Cerebellar nuclear complex (tissue), 1 donor: ENCODE measurements around the gene TEAD1.

ENCODE experiments used
- DNase-seq, 2 experiments: peaks; one replicate each; lab custom pipeline; 2025; lab: John Stamatoyannopoulos, UW

Gene TEAD1

DNA sequence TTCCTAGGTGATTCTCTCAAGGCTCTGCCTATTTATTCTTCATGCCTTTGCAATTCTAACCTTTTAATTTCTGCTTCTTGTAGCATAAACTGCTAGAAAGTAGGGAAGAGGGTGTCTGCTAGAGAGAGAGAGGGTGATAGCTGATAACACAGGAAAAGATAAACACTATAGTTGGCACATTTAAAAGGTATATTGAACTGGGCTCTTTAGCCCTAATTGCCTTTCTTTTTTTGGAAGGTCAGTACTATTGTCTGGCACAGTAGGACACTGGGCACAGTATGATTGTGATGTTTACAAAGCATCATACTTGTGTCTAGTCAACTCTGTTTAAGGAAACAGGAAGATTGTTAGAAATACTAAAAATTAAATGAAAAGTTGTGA is 33.3 kb downstream of the TEAD1 start:
- no peak for DNase-seq

DNA sequence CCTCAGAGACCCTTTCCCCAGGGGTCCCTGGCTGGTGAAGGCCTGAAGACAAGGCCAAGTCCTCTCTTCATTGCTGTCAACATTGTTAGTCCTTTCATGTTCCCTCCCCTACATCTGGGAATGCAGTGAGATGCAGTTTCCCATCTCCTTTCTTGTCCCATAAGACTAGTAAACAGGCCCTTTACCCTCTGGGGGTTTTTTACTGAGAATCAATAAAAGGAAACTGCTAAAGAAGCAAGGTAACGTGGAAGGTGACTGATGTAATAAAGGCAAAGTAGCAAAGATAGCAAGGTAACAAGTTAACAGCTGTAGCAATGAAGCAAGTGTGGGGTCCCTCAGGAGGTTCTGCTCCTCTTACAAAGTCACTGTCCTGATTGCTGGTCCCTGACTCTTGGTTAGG is 37.3 kb downstream of the TEAD1 start:
- DNase-seq, result no peak

DNA sequence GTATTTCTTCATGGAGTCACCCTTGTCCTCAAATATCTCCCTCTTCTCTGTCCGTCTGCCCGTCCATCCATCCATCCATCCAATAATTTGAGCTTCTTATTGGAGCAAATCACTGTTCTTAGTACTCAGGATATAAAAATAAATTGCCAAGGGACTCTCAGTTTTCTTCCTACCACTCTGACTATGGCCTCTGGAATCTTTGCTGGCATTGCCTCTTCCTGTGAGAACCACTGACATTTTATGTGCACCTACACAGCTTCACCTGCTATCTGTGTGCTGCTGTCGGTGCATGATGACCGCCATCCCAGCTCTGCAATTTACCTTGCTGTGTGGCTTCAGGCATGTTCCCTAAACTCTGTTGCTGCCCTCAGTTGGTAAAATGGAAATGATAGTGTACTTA is 37.9 kb downstream of the TEAD1 start:
- no peak for DNase-seq

DNA sequence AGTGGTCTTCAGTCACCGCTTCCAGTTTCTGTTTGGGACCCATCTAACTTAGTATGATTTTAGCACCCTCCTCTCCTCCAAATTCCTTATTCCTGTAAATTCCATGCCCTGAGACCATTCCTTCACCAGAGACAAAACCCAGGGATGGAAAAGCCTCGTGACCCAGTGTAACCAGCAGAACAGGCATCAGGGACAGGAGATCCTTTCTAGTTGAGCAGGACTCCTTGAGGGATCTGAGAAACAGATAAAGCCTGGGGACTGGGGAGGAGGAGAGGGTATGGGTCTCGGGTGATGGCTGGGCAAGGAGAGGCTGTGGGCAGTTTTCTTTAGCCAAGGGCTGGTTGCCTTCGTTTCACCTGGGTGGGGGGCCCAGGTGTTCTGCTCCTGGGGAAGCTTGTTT is 40.9 kb downstream of the TEAD1 start:
- DNase-seq, result no peak

DNA sequence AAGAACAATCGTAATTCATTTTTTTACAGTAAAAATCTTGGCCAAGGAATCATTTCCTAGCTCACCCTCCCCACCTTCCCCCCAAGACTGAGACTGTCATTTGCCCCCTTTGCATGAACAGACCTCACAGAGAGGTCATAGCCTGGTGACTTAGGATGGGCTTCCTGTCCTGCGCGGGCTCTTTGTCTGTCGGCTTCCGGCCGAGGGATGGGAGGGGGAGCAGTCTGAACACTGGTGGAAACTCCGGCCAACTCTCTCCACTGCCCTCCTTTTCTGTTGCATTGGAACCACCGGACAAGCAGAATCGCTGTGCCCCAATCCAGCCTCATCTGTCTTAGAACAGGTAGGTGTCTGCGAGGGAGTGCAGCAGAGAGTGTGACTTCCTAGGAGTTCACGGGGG is 41.7 kb downstream of the TEAD1 start:
- no peak for DNase-seq

DNA sequence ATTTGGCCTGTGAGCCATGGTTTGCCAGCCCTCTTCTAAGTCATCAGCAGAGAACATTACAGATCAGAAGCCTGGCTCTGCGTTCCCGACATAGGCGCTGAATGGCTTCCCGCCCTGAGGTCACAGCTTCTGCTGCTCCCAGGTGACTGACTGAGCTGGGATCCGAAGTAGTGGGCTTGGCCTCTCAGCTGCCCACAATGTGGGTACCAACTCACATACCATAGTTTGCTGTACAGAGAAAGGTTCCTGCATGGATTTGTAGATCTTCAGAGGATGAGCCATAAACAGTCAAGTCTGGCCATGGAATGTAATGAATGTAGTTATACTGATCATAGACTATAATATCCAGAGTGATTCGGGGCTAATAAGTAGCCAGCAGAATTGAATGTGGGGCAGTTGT is 42.6 kb downstream of the TEAD1 start:
- no peak for DNase-seq

DNA sequence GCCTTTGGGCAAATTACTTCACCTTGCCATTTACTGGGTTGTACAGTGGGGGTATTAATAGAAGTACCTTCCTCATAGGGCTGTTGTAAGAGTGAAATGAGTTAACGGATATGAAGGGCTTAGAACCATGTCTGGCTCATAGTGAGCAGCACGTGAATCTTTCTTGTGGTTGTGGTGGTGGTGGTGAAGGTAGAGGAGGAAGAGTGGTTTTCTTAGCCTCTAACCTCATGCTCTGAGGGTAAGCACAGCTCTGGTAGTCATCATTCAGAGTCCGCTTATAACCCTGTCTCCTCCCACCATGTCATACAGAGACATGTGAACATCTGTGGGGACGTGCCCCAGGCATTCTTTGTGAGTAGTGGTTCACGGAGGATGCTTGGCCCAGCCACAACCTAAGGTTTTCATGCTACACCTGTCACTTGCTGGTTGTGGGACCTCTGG is 43.6 kb downstream of the TEAD1 start:
- DNase-seq, result no peak

DNA sequence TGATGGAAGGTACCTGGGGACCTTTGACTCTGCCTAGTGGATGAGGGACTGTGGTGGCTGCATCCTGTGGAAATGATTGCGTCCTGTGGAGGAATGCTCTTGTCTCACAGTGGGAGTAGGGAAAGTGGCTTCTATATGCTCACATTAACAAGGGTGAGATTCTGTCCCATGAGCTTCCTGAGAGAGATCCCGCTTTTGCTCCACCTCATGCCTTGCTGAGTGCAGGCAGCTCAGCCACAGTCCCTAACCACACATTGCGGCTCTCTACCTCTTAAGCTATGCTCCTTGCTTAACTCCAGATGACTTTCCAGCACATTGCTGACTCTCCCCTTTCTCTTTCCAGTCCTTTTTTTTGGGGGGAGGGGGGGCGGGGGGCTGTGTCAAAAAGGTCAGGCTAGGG is 45.0 kb downstream of the TEAD1 start:
- no peak for DNase-seq

DNA sequence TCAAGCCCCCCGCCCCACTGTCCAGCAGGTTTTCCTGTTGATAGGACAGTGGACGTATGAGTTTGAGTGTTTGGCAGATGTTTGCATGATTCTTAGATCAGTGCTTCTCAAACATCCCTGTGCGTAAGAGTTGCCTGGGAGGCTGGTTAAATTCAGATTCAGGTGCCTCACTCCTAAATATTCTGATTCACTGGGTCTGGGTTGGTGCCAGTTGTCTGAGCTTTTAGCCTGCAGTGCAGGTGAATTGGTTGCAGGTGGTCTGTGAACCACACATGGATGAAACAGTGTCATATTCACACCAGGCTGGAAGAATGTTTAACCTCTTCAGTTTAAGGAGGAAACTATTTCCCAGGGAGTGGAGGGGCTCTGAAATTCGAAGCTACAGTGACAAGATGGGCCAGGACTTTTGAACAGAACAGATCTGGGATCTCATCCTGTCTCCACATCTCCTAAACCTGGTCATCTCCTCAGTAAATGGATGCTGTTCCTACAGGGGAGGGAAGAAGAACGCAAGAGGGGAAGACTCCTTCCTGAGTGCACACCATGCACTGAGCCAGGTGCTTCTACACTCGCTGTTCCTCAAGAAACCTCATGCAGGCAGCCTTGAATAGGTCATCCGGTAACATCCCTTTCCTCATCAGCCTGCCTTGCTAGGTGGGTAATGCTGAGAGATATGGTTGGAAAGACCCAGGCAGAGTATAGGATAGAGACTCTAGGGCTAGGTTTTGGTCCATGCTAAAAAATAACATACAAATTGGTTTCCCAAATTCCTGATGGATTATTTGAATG is 47.8 kb downstream of the TEAD1 start:
- DNase-seq, result no peak

DNA sequence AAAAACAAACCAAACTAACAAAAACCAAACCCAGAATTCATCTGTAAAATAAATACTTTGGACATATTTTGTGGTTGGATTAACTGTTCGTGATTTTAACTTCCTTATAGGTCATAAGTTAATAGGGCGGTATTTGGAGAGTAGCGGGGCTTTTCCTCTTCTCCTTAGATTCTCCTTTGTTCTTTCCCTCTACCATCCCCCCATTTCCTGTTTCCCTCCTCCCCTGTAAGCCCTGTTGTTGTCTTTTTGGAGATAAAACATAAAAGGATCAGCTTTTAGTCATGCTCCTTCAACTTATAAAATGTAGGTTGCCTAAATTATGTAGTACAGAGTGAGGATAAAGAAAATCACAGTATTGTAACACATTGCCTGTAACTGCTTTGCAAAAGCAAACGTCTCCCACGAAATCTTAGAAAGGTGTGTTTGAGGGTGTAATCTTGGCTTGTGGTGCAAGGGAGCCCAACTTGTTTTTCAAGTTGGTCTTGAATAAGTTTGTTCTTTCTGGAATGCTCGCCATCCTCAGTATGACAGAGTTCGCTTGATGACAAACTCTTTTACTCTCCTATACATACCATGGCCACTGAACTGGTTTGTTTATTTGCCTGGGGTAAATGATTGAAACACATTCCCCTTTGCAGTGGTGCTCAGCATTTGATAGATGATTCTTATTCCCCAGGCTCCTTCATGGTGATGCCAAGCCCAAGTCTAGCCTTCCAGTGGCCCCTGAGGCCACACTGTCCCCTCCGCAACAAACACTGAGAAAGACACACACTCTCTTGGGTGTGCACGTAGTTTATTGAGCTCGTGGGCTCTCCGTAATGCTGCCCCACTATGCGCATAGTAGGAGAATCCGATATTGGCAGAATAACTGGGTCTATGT is 49.4 kb downstream of the TEAD1 start:
- no peak for DNase-seq

DNA sequence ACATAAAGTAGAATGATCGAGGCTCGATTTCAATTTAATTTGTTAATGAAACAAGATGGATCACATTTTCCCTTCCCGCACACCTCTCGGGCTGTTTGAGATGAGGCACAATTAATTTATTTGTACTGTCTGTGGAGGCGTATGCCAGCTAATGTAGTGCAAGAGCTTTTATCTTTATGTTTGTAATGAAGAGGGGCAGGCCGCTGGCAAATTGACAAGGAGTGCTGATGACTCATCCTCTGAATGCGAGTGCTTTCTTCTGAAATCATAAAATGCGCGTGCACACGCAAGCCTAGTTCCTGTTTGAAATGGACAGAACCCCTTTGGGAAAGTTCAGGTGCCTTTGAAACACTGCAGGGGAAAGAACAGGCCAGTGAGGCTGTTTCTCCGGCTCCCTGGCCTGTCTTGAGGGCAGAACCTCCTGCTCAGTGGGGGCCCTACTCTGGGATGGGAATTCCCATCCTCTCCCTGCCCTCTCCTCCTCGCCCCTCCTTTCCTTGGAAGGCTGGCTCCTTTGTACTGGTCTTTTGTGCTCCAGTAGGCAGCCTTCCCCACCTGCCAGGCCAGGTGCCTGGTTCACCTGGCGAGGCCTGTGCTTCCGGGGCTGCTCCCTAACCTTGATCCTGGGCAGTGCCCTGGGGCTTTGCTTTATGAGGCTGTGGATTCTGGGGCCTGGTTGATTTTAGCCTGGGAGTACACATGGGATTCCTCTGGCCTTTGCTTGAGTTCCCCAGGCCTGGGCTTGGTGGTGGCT is 50.3 kb downstream of the TEAD1 start:
- DNase-seq, result no peak

DNA sequence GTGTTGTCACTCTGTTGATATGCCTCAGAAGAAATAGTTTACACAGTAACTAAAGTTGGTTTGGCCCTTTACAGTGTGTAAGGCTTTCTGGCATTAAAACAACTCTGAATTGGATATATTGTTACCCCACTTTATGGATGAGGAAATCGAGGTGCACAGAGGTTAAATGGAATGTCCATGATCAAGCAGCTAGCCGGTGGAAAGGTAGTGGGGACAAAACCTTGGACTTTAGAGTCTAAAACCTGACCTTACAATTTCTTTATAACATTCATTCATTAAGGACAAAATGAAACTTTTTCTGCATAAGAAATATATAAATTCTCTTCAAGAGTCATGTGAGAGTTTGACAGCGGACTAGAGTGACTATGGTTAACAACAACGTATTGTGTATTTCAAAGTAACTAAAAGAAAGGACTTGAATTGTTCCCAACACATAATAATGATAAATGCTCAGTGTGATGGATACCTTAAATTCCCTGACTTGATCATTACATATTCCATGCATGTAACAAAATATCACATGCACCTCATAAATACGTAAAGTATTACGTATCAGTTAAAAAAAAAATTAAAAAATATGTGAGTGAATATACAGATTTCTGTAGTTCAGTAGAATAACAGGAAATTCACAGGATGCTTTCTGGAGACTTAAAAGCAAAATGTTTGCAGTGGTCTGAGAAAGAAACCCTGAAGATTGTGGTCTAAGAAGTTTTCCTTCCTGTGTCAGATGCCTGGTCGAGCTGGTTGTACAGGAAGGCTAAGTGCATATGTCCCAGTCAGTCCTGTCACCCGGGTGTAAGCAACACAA is 51.0 kb downstream of the TEAD1 start:
- no peak for DNase-seq

DNA sequence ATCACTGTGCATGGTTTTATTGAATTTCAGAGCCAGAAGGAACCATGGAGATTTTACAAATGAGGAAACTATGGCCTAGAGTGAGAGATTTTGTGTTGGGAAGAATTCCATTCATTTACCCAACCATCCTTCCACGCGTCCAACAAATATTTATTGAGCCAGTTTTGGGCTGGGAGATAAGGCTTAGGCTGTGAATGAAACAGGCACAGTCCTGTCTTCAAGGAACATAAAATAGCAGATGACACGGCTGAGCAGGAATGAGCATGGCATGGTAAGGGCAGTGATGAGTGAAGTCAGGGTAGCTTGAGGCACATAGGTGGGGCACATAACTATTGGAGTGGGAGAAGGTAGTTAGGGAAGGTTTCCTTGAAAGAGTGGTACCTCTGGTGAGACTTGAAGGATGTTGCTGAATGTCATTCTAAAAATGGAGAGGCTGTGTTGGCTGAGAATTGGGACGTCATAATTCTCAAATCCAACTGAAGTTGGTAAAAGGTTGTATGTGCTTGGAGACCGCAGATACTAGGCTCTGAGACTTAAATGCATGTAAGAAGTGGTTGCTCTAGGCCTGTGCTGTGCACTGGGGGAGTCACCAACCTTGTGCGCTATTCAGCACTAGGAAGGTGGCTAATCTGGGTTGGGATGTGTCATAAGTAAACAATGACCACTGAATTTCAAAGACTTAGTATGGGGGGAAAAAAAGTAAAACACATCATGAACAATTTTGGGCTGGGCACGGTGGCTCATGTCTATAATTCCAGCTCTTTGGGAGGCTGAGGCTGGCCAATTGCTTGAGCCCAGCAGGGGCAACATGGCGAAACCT is 51.9 kb downstream of the TEAD1 start:
- DNase-seq, result no peak

DNA sequence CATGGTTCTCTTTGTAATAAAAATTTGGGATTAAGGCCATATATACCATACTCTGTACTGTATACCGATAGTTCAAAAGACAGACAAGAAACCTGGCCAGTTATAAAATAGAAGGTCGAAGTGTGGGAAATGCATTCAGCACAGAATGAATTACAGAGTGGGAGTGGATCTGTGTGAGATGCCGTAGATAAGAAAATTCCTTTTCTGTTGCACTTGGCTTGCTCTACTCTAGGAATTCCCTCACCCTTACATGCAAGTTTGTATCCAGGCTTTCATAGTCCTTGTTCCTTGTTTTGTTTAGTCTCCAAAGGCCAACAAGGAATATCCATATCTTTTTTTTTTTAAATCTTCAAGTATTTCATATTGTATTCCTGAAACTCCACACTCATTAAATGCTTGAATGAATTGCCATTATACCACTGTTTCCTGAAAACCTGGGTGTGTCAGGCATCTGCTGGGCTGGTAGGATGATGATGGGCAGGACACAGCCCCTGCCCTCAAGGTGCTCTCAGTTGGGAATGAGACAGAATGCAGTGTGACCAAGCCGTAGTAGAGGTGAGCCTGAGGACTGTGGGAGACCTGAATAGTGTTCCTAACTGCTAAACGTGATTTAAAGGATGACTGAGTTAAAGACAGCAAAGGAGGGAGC is 53.5 kb downstream of the TEAD1 start:
- DNase-seq, result no peak

DNA sequence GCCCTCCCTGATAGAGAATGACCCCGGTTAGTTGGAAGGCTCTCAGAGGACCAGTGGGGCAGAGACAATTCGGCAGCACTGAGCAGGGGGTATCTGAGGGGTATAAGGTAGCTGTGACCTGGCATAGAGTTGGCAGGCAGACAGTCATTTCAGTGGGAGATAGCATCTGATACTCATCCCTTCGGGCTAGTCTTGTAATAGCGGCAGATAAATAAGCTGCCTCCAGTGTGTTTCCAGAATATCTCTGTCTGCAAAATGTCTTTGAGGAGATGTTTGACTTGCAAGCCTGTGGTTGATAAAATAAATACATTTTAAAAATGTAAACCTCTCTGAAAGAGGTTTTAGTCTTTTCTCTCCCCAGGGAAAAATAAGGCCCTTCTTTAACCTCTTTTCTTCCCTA is 54.2 kb downstream of the TEAD1 start:
- DNase-seq, result no peak

DNA sequence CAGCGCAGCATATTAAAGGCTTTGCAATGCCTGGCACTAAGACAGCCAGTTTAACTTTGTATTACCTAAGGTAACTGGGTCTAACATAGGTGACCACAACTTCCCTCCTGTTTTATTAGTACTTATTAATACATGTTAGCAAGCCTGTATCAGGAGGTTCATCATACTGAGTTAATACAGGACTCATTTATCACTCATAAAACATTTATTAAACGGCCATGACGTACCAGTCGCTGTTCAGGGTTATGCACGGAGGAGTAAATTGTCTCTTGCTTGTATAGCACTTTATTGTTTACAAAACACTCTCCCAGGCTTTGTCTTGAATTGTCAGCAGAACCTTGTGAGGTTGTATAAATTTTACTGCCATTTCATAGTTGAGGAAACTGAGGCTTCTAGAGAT is 55.7 kb downstream of the TEAD1 start:
- no peak for DNase-seq

DNA sequence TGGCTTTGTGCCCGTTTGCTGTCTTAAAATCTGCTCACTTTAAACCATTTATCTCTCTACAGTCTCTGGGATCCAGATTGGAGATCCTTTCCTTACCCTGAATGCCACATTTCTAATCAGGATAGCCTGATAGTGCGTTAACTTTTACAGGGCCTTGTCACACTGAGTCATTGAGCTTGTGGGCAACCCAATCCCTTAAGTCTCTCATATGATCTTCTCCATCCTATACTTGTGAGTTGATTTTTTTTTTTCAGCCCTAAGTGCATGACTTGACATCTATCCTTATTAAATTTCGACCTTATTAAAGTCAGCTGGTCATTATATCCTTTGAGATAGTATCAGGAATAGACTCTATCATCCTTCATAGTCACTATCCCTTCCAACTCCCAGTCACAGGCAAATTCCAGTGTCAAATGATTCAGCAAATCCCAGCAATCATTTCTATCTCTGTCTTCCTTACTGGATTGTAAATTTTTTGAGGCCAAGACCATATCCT is 57.7 kb downstream of the TEAD1 start:
- no peak for DNase-seq

DNA sequence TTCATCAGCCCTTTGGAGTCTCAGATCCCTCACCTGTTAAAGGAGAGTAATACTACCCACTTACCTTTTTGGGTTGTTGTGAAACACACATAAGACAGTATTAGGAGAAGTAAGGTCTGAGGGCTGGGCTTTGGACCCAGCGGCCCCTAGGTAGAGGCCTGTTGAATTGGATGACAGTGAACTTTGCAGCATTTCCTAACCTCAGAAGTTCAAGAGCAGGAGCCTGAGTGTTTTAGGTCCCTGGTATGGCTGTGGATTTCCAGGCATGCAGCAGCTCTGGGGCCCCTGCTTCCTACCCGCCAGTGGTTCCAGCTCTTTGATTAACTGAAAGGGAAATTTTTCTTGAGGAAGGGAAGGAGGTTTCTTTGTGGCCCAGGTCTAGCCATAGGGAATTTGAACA is 58.9 kb downstream of the TEAD1 start:
- DNase-seq, result no peak

DNA sequence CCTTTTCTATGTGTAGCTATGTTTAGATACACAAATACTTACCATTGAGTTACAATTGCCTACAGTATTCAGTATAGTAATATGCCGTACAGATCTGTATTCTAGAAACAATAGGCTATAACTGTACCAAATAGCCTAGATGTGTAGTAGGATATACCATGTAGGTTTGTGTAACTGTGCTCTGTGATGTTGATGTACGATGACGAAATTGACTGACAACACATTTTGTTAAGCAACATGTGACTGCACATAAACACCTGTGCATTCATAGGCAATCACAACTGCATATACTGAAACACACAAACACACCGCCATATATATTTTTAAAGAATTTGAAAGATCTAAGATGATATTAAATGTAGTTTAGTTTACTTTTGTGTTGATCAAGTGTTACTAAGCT is 60.4 kb downstream of the TEAD1 start:
- DNase-seq, result no peak

DNA sequence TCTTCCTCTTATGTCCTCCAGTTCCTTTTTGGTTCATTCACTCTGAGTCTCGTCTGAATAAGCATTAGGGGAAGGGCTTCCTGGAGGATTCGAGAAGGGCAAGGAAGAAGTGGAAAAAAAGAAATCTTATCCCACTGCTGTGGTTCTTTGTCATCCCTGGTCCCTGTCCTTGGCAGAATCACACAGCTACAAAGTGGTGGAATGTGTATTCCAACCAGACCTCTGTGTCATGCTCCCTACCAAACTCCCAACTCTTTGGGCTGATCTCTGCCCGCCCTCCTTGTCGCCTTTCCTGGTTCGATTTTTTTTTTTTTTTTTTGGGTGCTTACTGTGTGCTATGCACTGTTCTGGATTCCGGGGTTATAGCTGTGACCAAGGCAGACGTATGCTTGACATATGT is 61.0 kb downstream of the TEAD1 start:
- no peak for DNase-seq
